A673 (cell line): Measurements from ENCODE around the gene CMBL.

Experiments used
- CTCF ChIP-seq: fragments of 300-800, 200-600 bp; sonication (generic); conservative IDR thresholded peaks from 2 replicates; pipeline ENCODE4 v1.5.1; 2017; ENCODE audit warnings: low read depth, mild to moderate bottlenecking, antibody characterized with exemption, low read length, moderate library complexity, mixed read lengths
- EZH2 ChIP-seq: fragments of 200-600 bp; sonication (generic); IDR thresholded peaks from 2 replicates; pipeline ENCODE4 v1.6.1; 2017; ENCODE audit warnings: borderline replicate concordance, low read depth, mild to moderate bottlenecking, mixed read lengths, antibody characterized with exemption, low read length; ENCODE audit not compliant: poor library complexity, severe bottlenecking

- TF ChIP-seq CTCF, result no peak
- no peak for TF ChIP-seq EZH2
Observed at GRCh38 chr5:10259899-10260298, 47.8 kb downstream of the CMBL start.
